Mammary epithelial cell (primary cell): Measurements from ENCODE around the gene DUSP3.

Source experiments
- EZH2 ChIP-seq: IDR thresholded peaks from 2 replicates; pipeline ENCODE4 v1.6.1; 2012; ENCODE audit warnings: low read length, inconsistent platforms, borderline replicate concordance
- TF ChIP-seq, protein P1 (sequence below), 2 donors: IDR thresholded peaks in 1 of 2; conservative IDR thresholded peaks in 1 of 2; 2 replicates each; pipeline ENCODE4 v1.5.1; 2011 to 2012; ENCODE audit warnings: inconsistent platforms in 2 of 2, low read length in 2 of 2, mild to moderate bottlenecking in 2 of 2, control low read depth in 1 of 2, low read depth in 1 of 2; ENCODE audit not compliant: insufficient read depth in 1 of 2; ENCODE audit errors: extremely low read depth in 1 of 2

DNA sequence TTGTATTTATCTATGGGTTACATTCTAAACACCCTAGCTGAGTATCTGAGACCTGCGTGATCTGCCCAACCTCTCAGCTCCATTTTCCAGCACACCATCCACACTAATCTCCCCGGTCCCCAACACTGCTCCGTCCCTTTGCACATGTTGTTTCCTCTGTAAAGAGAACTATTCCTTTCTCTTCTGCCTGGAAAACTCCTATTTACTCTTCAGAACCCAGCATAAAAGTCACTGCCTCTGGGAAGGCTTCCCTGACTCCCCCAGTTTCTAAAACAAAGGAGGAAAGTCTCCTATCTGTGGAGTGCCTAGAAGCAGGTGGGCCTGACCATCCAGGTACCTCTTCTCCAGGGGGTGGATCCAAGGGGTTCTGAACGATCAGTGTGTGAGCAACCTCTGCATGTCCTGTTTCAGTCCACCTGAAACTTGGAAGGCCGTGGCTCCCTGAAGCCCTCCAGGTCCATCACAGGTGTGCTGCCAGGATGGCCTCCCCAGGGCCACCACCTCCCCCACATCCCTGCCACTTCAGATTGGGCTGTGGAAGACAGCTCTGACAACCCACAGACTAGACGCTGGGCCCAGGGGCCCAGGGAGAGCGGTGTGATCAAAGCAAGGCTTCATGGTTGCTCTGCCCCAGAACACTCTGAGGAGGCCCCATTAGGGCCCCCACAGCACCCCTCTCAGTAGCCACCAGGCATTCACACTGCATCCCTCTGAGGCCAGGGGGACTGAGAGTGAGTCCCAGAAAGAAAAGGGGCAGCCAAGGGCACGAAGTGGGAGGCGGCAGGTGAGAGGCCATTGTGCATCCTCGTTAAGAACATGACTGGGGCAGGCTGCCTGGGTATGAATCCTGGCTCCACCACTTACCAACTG, 33.9 kb upstream of the DUSP3 start:
- TF ChIP-seq, protein P1, sequence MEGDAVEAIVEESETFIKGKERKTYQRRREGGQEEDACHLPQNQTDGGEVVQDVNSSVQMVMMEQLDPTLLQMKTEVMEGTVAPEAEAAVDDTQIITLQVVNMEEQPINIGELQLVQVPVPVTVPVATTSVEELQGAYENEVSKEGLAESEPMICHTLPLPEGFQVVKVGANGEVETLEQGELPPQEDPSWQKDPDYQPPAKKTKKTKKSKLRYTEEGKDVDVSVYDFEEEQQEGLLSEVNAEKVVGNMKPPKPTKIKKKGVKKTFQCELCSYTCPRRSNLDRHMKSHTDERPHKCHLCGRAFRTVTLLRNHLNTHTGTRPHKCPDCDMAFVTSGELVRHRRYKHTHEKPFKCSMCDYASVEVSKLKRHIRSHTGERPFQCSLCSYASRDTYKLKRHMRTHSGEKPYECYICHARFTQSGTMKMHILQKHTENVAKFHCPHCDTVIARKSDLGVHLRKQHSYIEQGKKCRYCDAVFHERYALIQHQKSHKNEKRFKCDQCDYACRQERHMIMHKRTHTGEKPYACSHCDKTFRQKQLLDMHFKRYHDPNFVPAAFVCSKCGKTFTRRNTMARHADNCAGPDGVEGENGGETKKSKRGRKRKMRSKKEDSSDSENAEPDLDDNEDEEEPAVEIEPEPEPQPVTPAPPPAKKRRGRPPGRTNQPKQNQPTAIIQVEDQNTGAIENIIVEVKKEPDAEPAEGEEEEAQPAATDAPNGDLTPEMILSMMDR (conservative IDR thresholded peaks at IDR 0.05 in 1 of 2, IDR thresholded peaks at IDR 0.05 in 1 of 2; ENCODE audit: extremely low read depth in 1 of 2, insufficient read depth in 1 of 2, low read depth in 1 of 2, low read length in 2 of 2) = no peak
- TF ChIP-seq EZH2 = no peak
